Activated CD8-positive, alpha-beta memory T cell treated with anti-CD3 and anti-CD28 coated beads, Interleukin-2, amount 10 ng/mL, durations not matched to agents 7 days and 5 days (primary cell): ENCODE results near the gene SIAE. TPM values are rescaled to one million over a fixed set of nuclear protein-coding genes. Genes with fewer than 3 reads are reported as not detected.

ENCODE experiments used
- ATAC-seq: fragments of 150-1000 bp; cut with Tn5 transposase; one replicate; pipeline ENCODE4 v1.10.0; 2021; ENCODE audit warnings: moderate library complexity
- CTCF ChIA-PET: fragments of 350-600 bp; sonication (Branson Sonifier 250); formaldehyde crosslinking; loops from one replicate; lab custom pipeline; 2021; ENCODE audit warnings: antibody characterized with exemption; lab: Charles Lee
- DNase-seq: peaks from one replicate; pipeline ENCODE4 v3.0.0-alpha.2; 2020
- H3K27ac Mint-ChIP-seq: one replicate; pipeline ENCODE4 v1.8.0; 2021; ENCODE audit warnings: mild to moderate bottlenecking, mixed read lengths
- H3K27me3 Mint-ChIP-seq: one replicate; pipeline ENCODE4 v1.8.0; 2021; ENCODE audit warnings: mixed read lengths
- H3K36me3 Mint-ChIP-seq: one replicate; pipeline ENCODE4 v1.8.0; 2021; ENCODE audit warnings: mild to moderate bottlenecking, mixed read lengths
- H3K4me1 Mint-ChIP-seq: one replicate; pipeline ENCODE4 v1.8.0; 2021; ENCODE audit warnings: mixed read lengths
- H3K4me3 Mint-ChIP-seq: one replicate; pipeline ENCODE4 v1.8.0; 2021; ENCODE audit warnings: mild to moderate bottlenecking, moderate library complexity, mixed read lengths
- H3K9me3 Mint-ChIP-seq: one replicate; pipeline ENCODE4 v1.8.0; 2022; ENCODE audit warnings: low read depth, mixed read lengths
- total RNA-seq, 2 experiments: library from RNA; stranded (reverse); gene quantifications; one replicate each; pipeline ENCODE4 v1.2.3, GENCODE V29; 2021

Gene SIAE, protein sequence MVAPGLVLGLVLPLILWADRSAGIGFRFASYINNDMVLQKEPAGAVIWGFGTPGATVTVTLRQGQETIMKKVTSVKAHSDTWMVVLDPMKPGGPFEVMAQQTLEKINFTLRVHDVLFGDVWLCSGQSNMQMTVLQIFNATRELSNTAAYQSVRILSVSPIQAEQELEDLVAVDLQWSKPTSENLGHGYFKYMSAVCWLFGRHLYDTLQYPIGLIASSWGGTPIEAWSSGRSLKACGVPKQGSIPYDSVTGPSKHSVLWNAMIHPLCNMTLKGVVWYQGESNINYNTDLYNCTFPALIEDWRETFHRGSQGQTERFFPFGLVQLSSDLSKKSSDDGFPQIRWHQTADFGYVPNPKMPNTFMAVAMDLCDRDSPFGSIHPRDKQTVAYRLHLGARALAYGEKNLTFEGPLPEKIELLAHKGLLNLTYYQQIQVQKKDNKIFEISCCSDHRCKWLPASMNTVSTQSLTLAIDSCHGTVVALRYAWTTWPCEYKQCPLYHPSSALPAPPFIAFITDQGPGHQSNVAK
- total RNA-seq = 1 to 10 TPM; 3.8 to 4.1 TPM

DNA sequence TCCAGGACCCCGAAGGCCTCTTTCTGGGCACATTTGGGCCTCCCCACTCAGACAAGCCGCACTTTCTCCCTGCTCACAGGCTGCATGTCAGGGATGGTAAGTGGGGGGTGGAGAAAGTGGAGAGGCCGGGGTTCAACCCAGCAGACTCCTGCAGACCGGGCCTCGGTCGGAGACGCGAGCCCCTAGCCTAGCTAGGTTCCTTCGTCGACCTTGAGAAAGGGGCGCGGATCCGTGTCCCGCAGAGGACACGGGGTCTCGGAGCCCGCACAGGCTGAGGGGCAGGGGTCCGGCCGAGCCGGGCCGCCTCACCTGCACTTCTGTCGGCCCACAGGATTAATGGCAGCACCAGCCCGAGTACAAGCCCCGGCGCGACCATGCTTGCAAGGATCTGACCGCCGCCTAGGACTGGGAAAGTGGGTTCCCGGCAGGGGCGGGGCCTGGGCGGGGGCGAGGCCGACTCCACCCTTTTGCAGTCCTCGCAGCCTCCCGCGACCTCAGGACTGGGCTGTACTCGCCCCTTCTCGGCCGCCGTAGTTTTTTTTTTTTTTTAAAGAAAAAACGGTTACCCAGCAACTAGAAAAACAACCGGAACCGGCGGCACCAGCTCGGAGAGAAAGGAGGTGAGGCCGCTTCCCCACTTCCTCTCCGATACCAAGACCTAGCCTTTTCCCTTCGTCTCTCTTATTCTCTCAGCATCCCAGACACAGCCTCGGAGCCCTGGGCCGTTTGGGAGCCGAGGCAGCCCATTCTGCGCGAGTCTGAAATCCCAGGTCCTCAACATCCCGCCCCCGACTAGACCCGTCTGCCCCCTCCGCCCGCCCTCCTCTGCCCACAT, at the start of gene SIAE, which contains the start of gene SPA17:
Gene SIAE (minus strand): TSS at position 407 of the 835 bp plus-strand sequence. CDS start 31 bp downstream, at position 376.
Gene SPA17 (plus strand): TSS at position 572 of the 835 bp plus-strand sequence. CDS start 1,361 bp downstream, outside the sequence.
- Mint-ChIP-seq H3K36me3 (peaks cover 1% of the 10 kb centered on the region), H3K4me1 (peaks cover 37% of the 10 kb centered on the region), H3K27me3 (no peaks in the 10 kb centered on the region), H3K9me3 (no peaks in the 10 kb centered on the region), H3K4me3 (peak within 1 kb of the TSS; percentile 84), H3K27ac (peak within 1 kb of the TSS; percentile 89)
- peak; percentile 93 for DNase-seq
- CTCF ChIA-PET = interaction anchor here (0.6 to 6.6 kb wide), 13 partner anchors 10 to 258 kb away, joined by 3 to 78 read pairs (median 6); partner anchors contain the start of gene MSANTD2
- peak; percentile 95 for ATAC-seq

DNA sequence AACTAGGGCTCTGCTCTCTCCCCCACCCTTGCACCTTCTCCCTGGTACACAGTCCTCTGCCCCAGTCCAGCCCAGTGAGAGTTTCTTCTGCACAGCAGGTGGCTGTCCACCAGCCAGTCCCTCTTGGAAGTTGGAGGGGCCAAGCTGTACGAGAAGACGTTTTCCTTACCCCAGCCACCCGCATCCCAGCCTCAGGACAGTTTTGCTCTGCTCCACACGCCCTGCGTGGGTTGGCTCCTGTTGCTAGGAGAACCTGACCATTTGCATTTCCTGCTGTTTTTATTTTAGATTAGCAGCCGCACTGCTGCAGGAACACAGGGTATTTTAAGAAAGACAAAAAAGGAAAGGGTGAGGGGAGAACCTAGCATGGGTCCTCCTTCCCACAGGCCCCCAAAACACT, 48.6 kb upstream of the SIAE start:
- CTCF ChIA-PET = no interaction called here
- Mint-ChIP-seq H3K4me3 (no peak overlapping the region), H3K36me3 (no peaks in the 10 kb centered on the region), H3K27ac (no peak overlapping the region), H3K27me3 (peaks cover 73% of the 10 kb centered on the region), H3K9me3 (no peaks in the 10 kb centered on the region), H3K4me1 (peaks cover 11% of the 10 kb centered on the region)
- ATAC-seq (no peak), DNase-seq (no peak)

DNA sequence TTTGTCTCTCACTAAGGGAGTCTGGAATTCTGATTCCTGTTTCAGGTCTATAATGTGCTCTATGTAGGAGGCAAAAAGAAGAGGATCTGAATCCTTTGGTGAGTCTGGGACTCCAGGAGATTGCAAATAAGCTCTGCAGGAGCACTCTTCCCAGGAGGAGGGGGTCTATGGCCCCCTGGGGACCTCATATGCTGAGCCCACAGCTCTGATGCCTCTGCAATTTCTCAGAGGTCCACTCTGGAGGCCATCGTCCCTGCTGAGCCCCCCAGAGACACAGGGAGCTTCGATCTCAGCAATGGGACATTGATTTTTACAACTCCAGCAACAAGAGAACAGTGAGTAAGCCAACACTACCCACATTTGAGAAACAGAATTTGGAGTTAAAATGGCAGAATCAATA, 46.0 kb upstream of the SIAE start:
- Mint-ChIP-seq H3K27ac (no peak overlapping the region), H3K4me1 (peaks cover 11% of the 10 kb centered on the region), H3K9me3 (no peaks in the 10 kb centered on the region), H3K36me3 (no peaks in the 10 kb centered on the region), H3K27me3 (peaks cover 73% of the 10 kb centered on the region), H3K4me3 (no peak overlapping the region)
- DNase-seq (no peak), ATAC-seq (no peak)
- CTCF ChIA-PET = interaction anchor here (1.3 kb wide), 1 partner anchor 44 kb away, joined by 4 read pairs; no protein-coding TSS in a partner anchor

DNA sequence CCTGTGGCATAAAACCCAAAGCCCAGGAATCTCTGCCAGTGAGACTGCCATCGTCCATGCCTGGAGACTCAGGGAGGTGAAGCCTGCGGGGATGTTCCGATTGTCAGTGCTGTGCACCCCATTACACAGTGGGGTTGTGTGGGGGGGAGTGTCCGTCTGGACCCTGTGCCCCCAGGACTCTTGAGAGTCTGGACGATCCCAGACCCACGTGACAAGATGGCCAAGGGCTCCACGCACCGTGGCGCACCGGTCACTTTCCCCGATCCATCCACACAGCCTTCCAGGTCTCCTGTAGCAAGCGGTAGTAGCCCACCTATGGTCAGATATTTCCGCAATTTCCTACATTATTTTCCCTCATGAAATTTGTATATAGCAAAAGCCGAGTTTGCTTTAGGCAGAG, 45.3 kb upstream of the SIAE start:
- H3K4me1 Mint-ChIP-seq = peaks cover 11% of the 10 kb centered on the region

DNA sequence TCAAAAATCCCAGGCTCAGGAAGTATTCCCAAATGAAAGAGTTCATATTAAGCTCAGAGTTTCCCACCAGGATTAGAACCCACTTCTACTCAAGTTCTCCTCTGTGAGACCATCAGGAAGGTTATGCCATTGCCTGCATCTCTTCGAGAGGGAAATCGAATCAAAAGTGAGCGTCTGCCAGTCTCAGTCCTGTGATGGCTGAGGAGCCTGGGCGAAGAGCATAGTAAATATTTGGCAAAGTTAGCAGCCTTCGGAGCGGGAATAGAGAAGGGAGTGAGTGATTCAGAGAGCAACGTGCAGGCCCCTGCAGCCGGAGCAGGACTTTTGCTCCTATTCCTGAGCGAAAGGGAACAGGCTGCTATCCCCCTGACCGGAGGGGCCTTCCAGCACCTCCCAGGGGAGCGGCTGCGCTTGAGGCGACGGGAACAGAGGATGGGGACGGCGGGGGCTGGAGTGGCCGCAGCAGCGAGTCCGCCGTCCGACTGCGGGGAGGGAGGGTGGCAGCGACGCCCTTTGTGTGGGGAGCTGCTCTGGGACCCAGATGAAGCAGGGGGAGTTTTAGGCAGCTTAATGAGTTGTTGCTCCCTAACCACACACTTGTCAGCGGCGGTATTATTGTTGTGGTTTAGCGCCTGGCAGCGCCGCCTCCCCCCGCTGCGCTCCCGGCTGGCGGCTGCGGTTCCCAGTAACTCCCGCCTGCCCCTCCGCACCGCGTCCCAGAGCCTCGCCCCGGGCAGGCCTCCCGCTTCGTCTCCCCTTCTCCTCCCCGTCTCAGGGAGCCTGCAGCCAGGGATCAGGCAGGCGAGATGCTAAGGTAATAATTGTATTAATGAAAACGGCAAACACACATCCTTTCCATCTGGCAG, 44.5 kb upstream of the SIAE start:
- H3K4me3 Mint-ChIP-seq = no peak overlapping the region
- H3K27ac Mint-ChIP-seq = no peak overlapping the region
- H3K27me3 Mint-ChIP-seq = peaks cover 64% of the 10 kb centered on the region
- CTCF ChIA-PET = interaction anchor here (0.8 to 1.4 kb wide), 2 partner anchors 21 to 29 kb away, joined by 3 to 4 read pairs; partner anchors contain the start of gene NRGN
- H3K4me1 Mint-ChIP-seq = peaks cover 11% of the 10 kb centered on the region
- no peaks in the 10 kb centered on the region for H3K9me3 Mint-ChIP-seq
- ATAC-seq (peak; percentile 49), DNase-seq (no peak)
- no peaks in the 10 kb centered on the region for H3K36me3 Mint-ChIP-seq

More for the DNA sequence above, 45.3 kb upstream of the SIAE start:
- DNase-seq = no peak
- Mint-ChIP-seq H3K9me3 (no peaks in the 10 kb centered on the region), H3K27me3 (peaks cover 67% of the 10 kb centered on the region), H3K36me3 (no peaks in the 10 kb centered on the region), H3K27ac (no peak overlapping the region), H3K4me3 (no peak overlapping the region)
- no peak for ATAC-seq
- CTCF ChIA-PET = no interaction called here

DNA sequence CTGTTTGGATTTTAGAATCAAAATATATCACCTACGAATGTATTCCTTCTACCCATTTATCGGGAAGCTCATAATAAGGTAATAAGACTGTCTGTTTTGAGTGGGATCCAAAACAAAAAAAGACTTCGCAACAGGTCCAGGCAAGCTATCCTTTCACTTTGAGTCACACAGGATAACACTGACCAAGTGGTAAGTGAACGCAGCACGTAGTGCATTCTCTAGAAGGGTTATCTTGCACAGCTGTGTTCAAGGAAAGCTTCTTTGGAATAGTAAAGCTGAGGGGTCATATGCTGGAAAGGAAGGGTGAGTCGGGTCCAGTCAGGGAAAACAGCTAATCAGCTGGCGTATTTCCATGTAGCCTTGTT, 43.9 kb upstream of the SIAE start:
- CTCF ChIA-PET = interaction anchor here (0.8 to 1.4 kb wide), 2 partner anchors 22 to 29 kb away, joined by 3 to 4 read pairs; partner anchors contain the start of gene NRGN
- H3K9me3 Mint-ChIP-seq = no peaks in the 10 kb centered on the region
- H3K4me1 Mint-ChIP-seq = peaks cover 11% of the 10 kb centered on the region
- DNase-seq (no peak), ATAC-seq (no peak)
- H3K4me3 Mint-ChIP-seq = no peak overlapping the region
- H3K27me3 Mint-ChIP-seq = peaks cover 58% of the 10 kb centered on the region
- no peaks in the 10 kb centered on the region for H3K36me3 Mint-ChIP-seq
- H3K27ac Mint-ChIP-seq = no peak overlapping the region

DNA sequence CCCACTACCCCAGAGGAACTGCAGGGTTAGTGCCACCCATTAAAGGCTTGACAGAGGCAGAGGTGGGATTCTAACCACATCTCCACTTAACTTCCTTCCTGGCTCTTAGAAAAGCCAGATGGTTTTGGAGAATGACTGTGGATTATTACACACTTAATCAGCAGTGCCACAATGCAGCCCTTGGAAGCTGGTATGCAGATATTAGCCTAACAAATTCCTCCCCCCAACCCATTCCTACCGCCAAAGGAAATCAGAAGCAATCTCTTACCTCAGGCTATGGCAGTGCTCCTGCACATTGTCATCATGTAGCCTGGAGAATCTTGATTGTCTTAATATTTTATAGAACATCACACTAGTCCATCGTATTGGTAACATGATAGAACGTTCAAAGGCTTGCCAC, 43.1 kb upstream of the SIAE start:
- Mint-ChIP-seq H3K9me3 (no peaks in the 10 kb centered on the region), H3K36me3 (no peaks in the 10 kb centered on the region), H3K4me1 (peaks cover 11% of the 10 kb centered on the region), H3K27ac (no peak overlapping the region), H3K27me3 (peaks cover 50% of the 10 kb centered on the region), H3K4me3 (no peak overlapping the region)
- CTCF ChIA-PET = interaction anchor here (0.6 to 1.4 kb wide), 3 partner anchors 30 to 48 kb away, joined by 3 to 4 read pairs (median 3); no protein-coding TSS in a partner anchor
- ATAC-seq (no peak), DNase-seq (no peak)

DNA sequence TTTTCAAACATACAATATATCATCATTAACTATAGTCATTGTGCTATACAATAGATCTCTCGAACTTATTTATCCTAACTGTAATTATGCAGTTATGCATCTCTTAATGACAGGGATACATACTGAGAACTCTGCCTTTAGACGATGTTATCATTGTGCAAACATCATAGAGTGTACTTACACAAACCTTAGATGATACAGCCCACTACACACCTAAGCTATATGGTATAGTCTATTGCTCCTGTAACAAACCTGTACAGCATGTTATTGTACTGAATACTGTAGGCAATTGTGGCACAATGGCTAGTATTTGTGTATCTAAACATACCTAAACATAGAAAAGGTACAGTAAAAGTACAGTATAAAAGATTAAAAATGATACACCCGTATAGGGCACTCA, 38.9 kb upstream of the SIAE start:
- H3K4me1 Mint-ChIP-seq = peaks cover 1% of the 10 kb centered on the region
- peaks cover 18% of the 10 kb centered on the region for H3K27me3 Mint-ChIP-seq
- DNase-seq (no peak), ATAC-seq (no peak)
- H3K36me3 Mint-ChIP-seq = no peaks in the 10 kb centered on the region
- no peak overlapping the region for H3K4me3 Mint-ChIP-seq
- H3K9me3 Mint-ChIP-seq = no peaks in the 10 kb centered on the region
- no peak overlapping the region for H3K27ac Mint-ChIP-seq
- CTCF ChIA-PET = no interaction called here

DNA sequence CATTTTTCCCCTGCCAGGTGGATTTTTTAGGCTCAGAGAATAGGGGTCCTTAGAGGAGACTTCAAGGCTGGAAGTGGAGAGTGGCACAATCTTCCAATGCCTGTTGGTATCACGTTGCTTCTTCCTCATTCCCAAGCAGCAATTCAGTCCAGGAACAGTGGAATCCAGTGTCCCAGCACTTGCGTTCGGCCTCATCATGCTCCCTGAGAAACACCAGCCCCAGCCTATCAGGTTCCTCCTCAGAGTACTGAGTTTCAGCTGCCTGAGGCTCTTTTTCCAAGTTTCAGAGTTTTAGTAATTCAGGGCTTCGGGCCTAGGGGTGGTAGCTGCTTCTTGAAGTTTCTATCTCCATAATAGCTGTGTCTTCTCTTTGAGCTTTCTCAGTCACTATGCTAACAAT, 34.3 kb upstream of the SIAE start:
- no peak for ATAC-seq
- DNase-seq = no peak
- Mint-ChIP-seq H3K36me3 (no peaks in the 10 kb centered on the region), H3K9me3 (no peaks in the 10 kb centered on the region), H3K4me1 (no peaks in the 10 kb centered on the region), H3K27ac (no peak overlapping the region), H3K27me3 (peaks cover 5% of the 10 kb centered on the region), H3K4me3 (no peak overlapping the region)
- CTCF ChIA-PET = no interaction called here

DNA sequence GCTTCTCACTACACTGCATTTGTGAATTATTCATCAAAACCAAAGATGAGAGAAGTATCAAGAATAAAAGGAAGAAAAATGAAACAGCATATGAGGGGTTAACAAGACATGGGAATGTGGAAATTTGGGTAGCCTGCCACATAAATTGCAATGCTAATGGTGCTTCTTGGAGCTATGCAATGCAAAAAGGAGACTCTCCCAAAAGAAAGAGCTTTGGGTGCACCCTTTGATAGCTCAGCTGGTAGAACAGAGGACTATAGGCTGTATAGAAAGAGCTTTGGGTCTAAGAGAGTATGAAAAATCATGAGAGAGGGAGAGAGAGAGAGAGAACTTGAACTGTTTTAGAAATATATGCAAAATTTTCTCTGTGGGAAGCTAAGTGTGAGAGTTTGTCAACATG, 26.5 kb upstream of the SIAE start:
- Mint-ChIP-seq H3K4me3 (no peak overlapping the region), H3K9me3 (no peaks in the 10 kb centered on the region), H3K27me3 (peaks cover 29% of the 10 kb centered on the region), H3K27ac (no peak overlapping the region), H3K36me3 (no peaks in the 10 kb centered on the region), H3K4me1 (no peaks in the 10 kb centered on the region)
- DNase-seq = no peak
- no peak for ATAC-seq
- CTCF ChIA-PET = interaction anchor here (1.6 to 1.9 kb wide), 2 partner anchors 25 to 41 kb away, joined by 3 to 4 read pairs; no protein-coding TSS in a partner anchor

DNA sequence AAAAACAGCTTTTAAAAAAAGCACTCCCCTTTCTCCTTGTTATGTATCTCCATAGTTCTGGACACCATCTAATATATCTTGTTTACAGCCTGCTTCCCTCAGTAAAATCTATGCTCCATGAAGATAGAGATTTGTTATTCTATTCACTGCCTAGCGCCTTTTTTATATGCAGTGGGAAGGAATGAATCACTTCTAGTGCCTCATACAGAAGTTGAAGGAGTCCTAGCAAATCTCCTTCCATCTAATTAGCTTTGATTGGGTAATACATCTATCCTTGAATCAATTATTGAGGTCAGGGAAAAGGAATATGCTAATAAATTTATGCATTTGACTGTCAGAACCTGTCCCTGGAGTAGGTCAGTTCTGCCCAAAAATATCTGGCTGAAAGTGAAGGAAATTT, 26.0 kb upstream of the SIAE start:
- Mint-ChIP-seq H3K36me3 (no peaks in the 10 kb centered on the region), H3K4me1 (no peaks in the 10 kb centered on the region)
- CTCF ChIA-PET = interaction anchor here (0.9 to 1.9 kb wide), 2 partner anchors 25 to 31 kb away, joined by 3 to 4 read pairs; no protein-coding TSS in a partner anchor

DNA sequence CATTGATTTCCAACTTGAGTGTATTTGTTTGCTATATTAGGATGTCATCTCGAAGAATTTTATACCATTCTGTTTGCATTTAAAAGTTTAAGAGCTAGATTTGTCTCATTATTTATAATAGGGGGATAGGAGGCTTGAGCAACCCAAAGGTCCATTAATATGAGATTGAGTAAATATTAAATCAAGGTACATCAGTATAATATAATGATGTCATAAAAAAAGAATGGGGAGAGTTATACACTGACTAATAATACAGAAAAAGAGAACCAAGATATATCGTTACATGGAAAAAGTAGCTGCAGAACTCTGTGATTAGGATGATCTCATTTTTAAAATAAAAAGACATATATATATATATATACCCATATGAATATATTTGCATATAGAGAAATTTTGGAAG, 19.6 kb upstream of the SIAE start:
- ATAC-seq = no peak
- Mint-ChIP-seq H3K36me3 (no peaks in the 10 kb centered on the region), H3K27ac (no peak overlapping the region), H3K9me3 (no peaks in the 10 kb centered on the region), H3K27me3 (peaks cover 20% of the 10 kb centered on the region), H3K4me1 (no peaks in the 10 kb centered on the region), H3K4me3 (no peak overlapping the region)
- CTCF ChIA-PET = interaction anchor here (1.0 kb wide), 1 partner anchor 53 kb away, joined by 3 read pairs; no protein-coding TSS in a partner anchor
- no peak for DNase-seq

More for the DNA sequence above, 26.0 kb upstream of the SIAE start:
- DNase-seq (no peak), ATAC-seq (no peak)
- Mint-ChIP-seq H3K4me3 (no peak overlapping the region), H3K27me3 (peaks cover 29% of the 10 kb centered on the region), H3K27ac (no peak overlapping the region), H3K9me3 (no peaks in the 10 kb centered on the region)
